ENCODE results near the gene ARL2BP.

Gene ARL2BP

GRCh38 chr16:57238682-57239081, 6.4 kb upstream of the ARL2BP start:
- DNase-seq = no peak
- in situ Hi-C loops (cut with HindIII; ENCODE audit: low pct_ligation_motif_present, low sequenced_read_pairs) = no loop called here
- TF ChIP-seq, protein P1, sequence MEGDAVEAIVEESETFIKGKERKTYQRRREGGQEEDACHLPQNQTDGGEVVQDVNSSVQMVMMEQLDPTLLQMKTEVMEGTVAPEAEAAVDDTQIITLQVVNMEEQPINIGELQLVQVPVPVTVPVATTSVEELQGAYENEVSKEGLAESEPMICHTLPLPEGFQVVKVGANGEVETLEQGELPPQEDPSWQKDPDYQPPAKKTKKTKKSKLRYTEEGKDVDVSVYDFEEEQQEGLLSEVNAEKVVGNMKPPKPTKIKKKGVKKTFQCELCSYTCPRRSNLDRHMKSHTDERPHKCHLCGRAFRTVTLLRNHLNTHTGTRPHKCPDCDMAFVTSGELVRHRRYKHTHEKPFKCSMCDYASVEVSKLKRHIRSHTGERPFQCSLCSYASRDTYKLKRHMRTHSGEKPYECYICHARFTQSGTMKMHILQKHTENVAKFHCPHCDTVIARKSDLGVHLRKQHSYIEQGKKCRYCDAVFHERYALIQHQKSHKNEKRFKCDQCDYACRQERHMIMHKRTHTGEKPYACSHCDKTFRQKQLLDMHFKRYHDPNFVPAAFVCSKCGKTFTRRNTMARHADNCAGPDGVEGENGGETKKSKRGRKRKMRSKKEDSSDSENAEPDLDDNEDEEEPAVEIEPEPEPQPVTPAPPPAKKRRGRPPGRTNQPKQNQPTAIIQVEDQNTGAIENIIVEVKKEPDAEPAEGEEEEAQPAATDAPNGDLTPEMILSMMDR (IDR thresholded peaks at IDR 0.05; ENCODE audit: low read depth, low read length, missing control alignments) = no peak
- Histone ChIP-seq H3K27ac (no peak overlapping the region), H3K4me3 (ENCODE audit: low read depth, low read length) (no peak overlapping the region), H3K36me3 (replicated peaks) (peaks cover 19% of the 10 kb centered on the region), H3K27me3 (replicated peaks) (no peaks in the 10 kb centered on the region)

- in situ Hi-C loops (cut with HindIII; ENCODE audit: low pct_ligation_motif_present, low sequenced_read_pairs) = no loop called here
- Histone ChIP-seq H3K27ac (no peak overlapping the region), H3K4me3 (ENCODE audit: low read depth, low read length) (no peak overlapping the region), H3K36me3 (replicated peaks) (peaks cover 14% of the 10 kb centered on the region), H3K27me3 (replicated peaks) (no peaks in the 10 kb centered on the region)
- TF ChIP-seq, protein P1 (IDR thresholded peaks at IDR 0.05; ENCODE audit: low read depth, low read length, missing control alignments) = no peak
- no peak for DNase-seq
Observed at GRCh38 chr16:57239107-57239506, 6.0 kb upstream of the ARL2BP start.

- no peak overlapping the region for H3K27ac ChIP-seq
- peaks cover 6% of the 10 kb centered on the region for H3K36me3 ChIP-seq (replicated peaks)
- no peak for DNase-seq
- no peaks in the 10 kb centered on the region for H3K27me3 ChIP-seq (replicated peaks)
- TF ChIP-seq, protein P1 (IDR thresholded peaks at IDR 0.05; ENCODE audit: low read depth, low read length, missing control alignments) = no peak
- no peak overlapping the region for H3K4me3 ChIP-seq (ENCODE audit: low read depth, low read length)
- in situ Hi-C loops (cut with HindIII; ENCODE audit: low pct_ligation_motif_present, low sequenced_read_pairs) = no loop called here
Observed at GRCh38 chr16:57240851-57241250, 4.2 kb upstream of the ARL2BP start.

DNA sequence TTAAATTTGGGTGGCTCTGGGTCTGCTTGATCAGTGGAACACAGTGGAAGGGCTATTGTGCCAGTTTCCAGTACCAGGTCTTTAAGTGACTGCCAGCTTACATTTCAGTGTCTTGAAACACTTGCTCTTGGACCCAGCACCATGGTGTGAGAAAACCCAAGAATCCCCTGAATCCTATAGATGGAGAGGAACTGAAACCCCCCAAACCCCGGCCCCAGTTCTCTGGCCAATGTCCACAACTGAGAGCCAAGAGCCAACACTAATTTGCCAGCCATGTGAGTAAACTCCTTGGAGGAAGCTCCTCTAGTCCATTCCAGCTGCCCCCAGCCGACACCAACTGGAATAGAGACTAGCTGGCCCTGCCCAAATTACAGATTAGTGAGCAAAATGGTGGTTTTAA, 2.4 kb upstream of the ARL2BP start:
- TF ChIP-seq, protein P1 (IDR thresholded peaks at IDR 0.05; ENCODE audit: low read depth, low read length, missing control alignments) = no peak

GRCh38 chr16:57244463-57244766, 644 bp upstream of the ARL2BP start:
- Histone ChIP-seq H3K27ac (peak overlapping the region; percentile 59), H3K27me3 (replicated peaks) (no peaks in the 10 kb centered on the region), H3K4me3 (ENCODE audit: low read depth, low read length) (peak overlapping the region; percentile 50), H3K36me3 (replicated peaks) (peaks cover 8% of the 10 kb centered on the region)
- in situ Hi-C loops (cut with HindIII; ENCODE audit: low pct_ligation_motif_present, low sequenced_read_pairs) = no loop called here
- TF ChIP-seq, protein P1 (IDR thresholded peaks at IDR 0.05; ENCODE audit: low read depth, low read length, missing control alignments) = no peak
- no peak for DNase-seq

More for the DNA sequence above, 2.4 kb upstream of the ARL2BP start:
- DNase-seq = no peak
- no peak overlapping the region for H3K4me3 ChIP-seq (ENCODE audit: low read depth, low read length)
- in situ Hi-C loops (cut with HindIII; ENCODE audit: low pct_ligation_motif_present, low sequenced_read_pairs) = no loop called here
- no peaks in the 10 kb centered on the region for H3K27me3 ChIP-seq (replicated peaks)
- no peak overlapping the region for H3K27ac ChIP-seq
- peaks cover 6% of the 10 kb centered on the region for H3K36me3 ChIP-seq (replicated peaks)

- Histone ChIP-seq H3K36me3 (replicated peaks) (peaks cover 18% of the 10 kb centered on the region), H3K27ac (peak overlapping the region; percentile 59), H3K27me3 (replicated peaks) (no peaks in the 10 kb centered on the region), H3K4me3 (ENCODE audit: low read depth, low read length) (peak overlapping the region; percentile 76)
- DNase-seq = no peak
- in situ Hi-C loops (cut with HindIII; ENCODE audit: low pct_ligation_motif_present, low sequenced_read_pairs) = no loop called here
- TF ChIP-seq, protein P1 (IDR thresholded peaks at IDR 0.05; ENCODE audit: low read depth, low read length, missing control alignments) = no peak
Observed at GRCh38 chr16:57245472-57246113, 534 bp downstream of the ARL2BP start.

Data from brain microvascular endothelial cell (primary cell).